Measurements from ENCODE around the gene CALN1. TPM values are rescaled to one million over a fixed set of nuclear protein-coding genes. Genes with fewer than 3 reads are reported as not detected.

CALN1 gene
- polyA plus RNA-seq, 1 donor (not counting 4 experiments of a cell fraction or from before 2014, with no cell fraction given) = not detected

DNA sequence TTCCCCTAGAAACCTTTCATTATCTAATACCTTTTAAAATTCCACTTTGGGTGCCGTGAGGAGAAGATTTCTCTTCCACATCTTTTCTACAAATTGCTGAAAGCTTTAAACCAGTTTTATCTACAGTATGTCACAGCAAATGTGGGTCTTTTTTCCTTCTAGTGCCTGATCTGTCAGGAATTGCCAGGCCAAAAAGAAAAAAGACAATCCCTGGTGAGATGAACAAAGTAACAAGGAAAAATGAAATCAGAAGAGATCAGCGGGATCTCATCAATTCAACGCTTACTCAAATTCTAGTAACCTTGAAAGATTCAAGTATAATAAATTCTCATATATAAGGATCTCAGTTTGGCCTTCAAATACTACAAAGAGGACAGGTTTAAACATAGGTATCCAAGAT is 449.5 kb downstream of the CALN1 start:
- Histone ChIP-seq H3K4me1 (ENCODE audit: control insufficient read depth, extremely low read depth, insufficient read depth, low read length) (no peaks in the 10 kb centered on the region), H3K9me3 (ENCODE audit: control insufficient read depth, low read depth, low read length) (no peaks in the 10 kb centered on the region), H4K20me1 (ENCODE audit: control insufficient read depth, extremely low read depth, insufficient read depth, low read length) (no peaks in the 10 kb centered on the region), H3K9me1 (ENCODE audit: control insufficient read depth, extremely low read depth, insufficient read depth, low read length) (no peaks in the 10 kb centered on the region), H3K9ac (ENCODE audit: control insufficient read depth, extremely low read depth, insufficient read depth, low read length) (no peak overlapping the region), H3K4me2 (ENCODE audit: control insufficient read depth, extremely low read depth, insufficient read depth, low read depth, low read length) (no peak overlapping the region), H3K36me3 (ENCODE audit: control insufficient read depth in 2 of 2, extremely low read depth in 1 of 2, insufficient read depth in 2 of 2, low read length in 2 of 2) (no peaks in the 10 kb centered on the region), H3K79me2 (ENCODE audit: control insufficient read depth, insufficient read depth, low read length) (no peaks in the 10 kb centered on the region), H2AFZ (ENCODE audit: control insufficient read depth, low read length) (no peak overlapping the region), H3K27ac (ENCODE audit: control insufficient read depth, insufficient read depth, low read length) (no peak overlapping the region), H3K27me3 (ENCODE audit: control insufficient read depth, extremely low read depth, insufficient read depth, low read length) (no peaks in the 10 kb centered on the region), H3K4me3 (ENCODE audit: control insufficient read depth in 2 of 3, extremely low read depth in 1 of 3, insufficient read depth in 2 of 3, low read depth in 1 of 3, low read length in 3 of 3) (no peak overlapping the region)
- TF ChIP-seq, protein P1, sequence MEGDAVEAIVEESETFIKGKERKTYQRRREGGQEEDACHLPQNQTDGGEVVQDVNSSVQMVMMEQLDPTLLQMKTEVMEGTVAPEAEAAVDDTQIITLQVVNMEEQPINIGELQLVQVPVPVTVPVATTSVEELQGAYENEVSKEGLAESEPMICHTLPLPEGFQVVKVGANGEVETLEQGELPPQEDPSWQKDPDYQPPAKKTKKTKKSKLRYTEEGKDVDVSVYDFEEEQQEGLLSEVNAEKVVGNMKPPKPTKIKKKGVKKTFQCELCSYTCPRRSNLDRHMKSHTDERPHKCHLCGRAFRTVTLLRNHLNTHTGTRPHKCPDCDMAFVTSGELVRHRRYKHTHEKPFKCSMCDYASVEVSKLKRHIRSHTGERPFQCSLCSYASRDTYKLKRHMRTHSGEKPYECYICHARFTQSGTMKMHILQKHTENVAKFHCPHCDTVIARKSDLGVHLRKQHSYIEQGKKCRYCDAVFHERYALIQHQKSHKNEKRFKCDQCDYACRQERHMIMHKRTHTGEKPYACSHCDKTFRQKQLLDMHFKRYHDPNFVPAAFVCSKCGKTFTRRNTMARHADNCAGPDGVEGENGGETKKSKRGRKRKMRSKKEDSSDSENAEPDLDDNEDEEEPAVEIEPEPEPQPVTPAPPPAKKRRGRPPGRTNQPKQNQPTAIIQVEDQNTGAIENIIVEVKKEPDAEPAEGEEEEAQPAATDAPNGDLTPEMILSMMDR (optimal IDR thresholded peaks at IDR 0.05 in 1 of 3, IDR thresholded peaks at IDR 0.05 in 1 of 3, conservative IDR thresholded peaks at IDR 0.05 in 1 of 3; ENCODE audit: extremely low read depth in 1 of 3, insufficient read depth in 2 of 3, low read length in 3 of 3) = no peak
- TF ChIP-seq EZH2 (IDR thresholded peaks at IDR 0.05; ENCODE audit: low read length) = no peak
- no peak for FAIRE-seq
- no peak for DNase-seq (ENCODE audit: low read depth, low spot score)
- dilution Hi-C loops (cut with MboI; ENCODE audit: extremely low pct_ligation_motif_present, low sequenced_read_pairs) = no loop called here

DNA sequence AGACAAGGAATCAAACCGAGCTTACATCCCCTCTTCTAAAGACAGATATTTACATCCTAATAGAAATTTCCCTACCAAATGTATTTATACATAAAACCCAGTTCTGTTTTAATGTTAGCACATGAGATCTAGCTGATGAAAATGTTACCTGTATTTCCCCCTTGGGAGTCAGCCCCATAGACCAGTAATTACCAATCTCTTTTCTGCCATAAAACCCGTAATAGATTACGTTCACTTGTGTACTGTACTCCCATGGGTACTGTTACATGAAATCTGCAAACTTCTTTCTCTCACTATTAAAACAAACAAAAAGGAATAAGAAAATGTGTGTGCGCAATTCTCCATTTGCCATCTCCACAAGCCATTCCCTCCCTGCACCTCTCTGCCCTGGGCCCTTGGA is 450.9 kb downstream of the CALN1 start:
- Histone ChIP-seq H3K79me2 (ENCODE audit: control insufficient read depth, insufficient read depth, low read length) (no peaks in the 10 kb centered on the region), H3K9me1 (ENCODE audit: control insufficient read depth, extremely low read depth, insufficient read depth, low read length) (no peaks in the 10 kb centered on the region), H3K4me3 (ENCODE audit: control insufficient read depth in 2 of 3, extremely low read depth in 1 of 3, insufficient read depth in 2 of 3, low read depth in 1 of 3, low read length in 3 of 3) (no peak overlapping the region), H3K9ac (ENCODE audit: control insufficient read depth, extremely low read depth, insufficient read depth, low read length) (no peak overlapping the region), H3K27ac (ENCODE audit: control insufficient read depth, insufficient read depth, low read length) (no peak overlapping the region), H2AFZ (ENCODE audit: control insufficient read depth, low read length) (no peak overlapping the region), H3K36me3 (ENCODE audit: control insufficient read depth in 2 of 2, extremely low read depth in 1 of 2, insufficient read depth in 2 of 2, low read length in 2 of 2) (no peaks in the 10 kb centered on the region), H3K4me2 (ENCODE audit: control insufficient read depth, extremely low read depth, insufficient read depth, low read depth, low read length) (no peak overlapping the region), H4K20me1 (ENCODE audit: control insufficient read depth, extremely low read depth, insufficient read depth, low read length) (no peaks in the 10 kb centered on the region), H3K4me1 (ENCODE audit: control insufficient read depth, extremely low read depth, insufficient read depth, low read length) (no peaks in the 10 kb centered on the region), H3K27me3 (ENCODE audit: control insufficient read depth, extremely low read depth, insufficient read depth, low read length) (no peaks in the 10 kb centered on the region), H3K9me3 (ENCODE audit: control insufficient read depth, low read depth, low read length) (no peaks in the 10 kb centered on the region)
- TF ChIP-seq, protein P1 (optimal IDR thresholded peaks at IDR 0.05 in 1 of 3, IDR thresholded peaks at IDR 0.05 in 1 of 3, conservative IDR thresholded peaks at IDR 0.05 in 1 of 3; ENCODE audit: extremely low read depth in 1 of 3, insufficient read depth in 2 of 3, low read length in 3 of 3) = no peak
- TF ChIP-seq EZH2 (IDR thresholded peaks at IDR 0.05; ENCODE audit: low read length) = no peak
- DNase-seq (ENCODE audit: low read depth, low spot score) (no peak), FAIRE-seq (no peak)
- dilution Hi-C loops (cut with MboI; ENCODE audit: extremely low pct_ligation_motif_present, low sequenced_read_pairs) = no loop called here
